K562 (cell line): ENCODE data around the gene AGAP3. TPM values are rescaled to one million over a fixed set of nuclear protein-coding genes. Genes with fewer than 3 reads are reported as not detected.

Experiments
- CTBP1 ChIP-seq: fragments of 450-650 bp; IDR thresholded peaks from 2 replicates; pipeline ENCODE4 v1.6.1; 2016; ENCODE audit warnings: borderline replicate concordance
- CUX1 ChIP-seq: fragments of 200-800 bp; sonication (Bioruptor generic); IDR thresholded peaks from 2 replicates; pipeline ENCODE4 v1.6.1; 2016; ENCODE audit warnings: missing genetic modification characterization, missing compliant biosample characterization
- FIP1L1 ChIP-seq: fragments of 200-400 bp; formaldehyde crosslinking; IDR thresholded peaks from 2 replicates; pipeline ENCODE4 v1.6.1; 2018; ENCODE audit warnings: mild to moderate bottlenecking, low read depth, low read length; ENCODE audit not compliant: poor library complexity, severe bottlenecking
- MECOM ChIP-seq: fragments of 250-450 bp; sonication (Bioruptor Pico); IDR thresholded peaks from 2 replicates; pipeline ENCODE4 v1.8.0; 2022; ENCODE audit warnings: inconsistent platforms
- NBN ChIP-seq: fragments of 450-650 bp; IDR thresholded peaks from 2 replicates; pipeline ENCODE4 v1.6.1; 2016; ENCODE audit warnings: low read depth, mild to moderate bottlenecking
- RAD21 ChIP-seq, 2 experiments: fragments of 250-450 bp in 1 of 2; fragments of 450-650 bp in 1 of 2; sonication (Bioruptor Pico) in 1 of 2; formaldehyde crosslinking in 1 of 2; IDR thresholded peaks in 1 of 2; conservative IDR thresholded peaks in 1 of 2; 2 replicates each; pipeline versions ENCODE4 v1.4.0 to v1.8.0; 2020 to 2022; ENCODE audit warnings: mild to moderate bottlenecking in 2 of 2, moderate library complexity in 1 of 2
- RUNX1 ChIP-seq: sonication (generic); IDR thresholded peaks from 2 replicates; pipeline ENCODE4 v1.6.1; 2016; ENCODE audit warnings: antibody characterized with exemption, low read depth
- TBP ChIP-seq: optimal IDR thresholded peaks from 2 replicates; pipeline ENCODE3; 2011; ENCODE audit warnings: low read depth, low read length, improper control_type of control experiment
- THAP12 ChIP-seq: fragments of 250-450 bp; sonication (Bioruptor Pico); IDR thresholded peaks from 2 replicates; pipeline ENCODE4 v1.9.0; 2021; ENCODE audit warnings: mild to moderate bottlenecking, inconsistent platforms
- ZC3H8 ChIP-seq: fragments of 450-650 bp; IDR thresholded peaks from 2 replicates; pipeline ENCODE4 v1.6.1; 2017
- ZNF224 ChIP-seq: sonication (generic); formaldehyde crosslinking; IDR thresholded peaks from 2 replicates; pipeline ENCODE4 v1.8.0; 2022; ENCODE audit warnings: mild to moderate bottlenecking, missing genetic modification reagents
- polyA plus RNA-seq, 8 experiments: library from polyadenylated mRNA; depleted of rRNA in 4 of 8; stranded (reverse) in 5 of 8; unstranded in 3 of 8; fragments of >200 nt; fragmentation: Nextera tagmentation in 2 of 8; fragmentation: Illumina TruSeq in 1 of 8; extraction: Ambion mirVana in 2 of 8; extraction: Trizol in 1 of 8; gene quantifications; 2 replicates each; pipeline versions ENCODE4 v1.2.1 to v1.2.3, GENCODE V29; 2011 to 2014; ENCODE audit warnings: inconsistent platforms in 1 of 8, missing spikeins in 1 of 8
- total RNA-seq, 7 experiments: library from RNA; depleted of rRNA in 6 of 7; stranded (reverse); fragments of >200 nt in 6 of 7; fragmentation: Illumina TruSeq in 2 of 7; extraction: Trizol in 2 of 7; gene quantifications; 2 replicates each; pipeline versions ENCODE4 v1.2.1 to v1.2.3, GENCODE V29; 2011 to 2021; ENCODE audit warnings: low replicate concordance in 1 of 7

Gene AGAP3
- total and polyA plus RNA-seq, 9 of the 15 experiments (the other 6 are each of a cell fraction or from before 2014, with no cell fraction given) = 3.4 to 208 (median 62.2) TPM

GRCh38 chr7:151061213-151062110 lies 24.8 kb upstream of the AGAP3 start (continued):
- no peak for TF ChIP-seq CTBP1
- TF ChIP-seq THAP12 (CRISPR knock-in tag) = 0 out of 2 replicates have a peak, but pooled peaks have one; percentile 53
- no peak; a peak in 1 of 4 replicates for TF ChIP-seq RAD21 (CRISPR knock-in tag; conservative IDR thresholded peaks at IDR 0.05 in 1 of 2, IDR thresholded peaks at IDR 0.05 in 1 of 2)
- TF ChIP-seq RUNX1 = 0 out of 2 replicates have a peak, but pooled peaks have one; percentile 56
- TF ChIP-seq ZNF224 = no peak
- peak; percentile 14 for TF ChIP-seq TBP
- no peak for TF ChIP-seq ZC3H8
- no peak for TF ChIP-seq FIP1L1
- no peak for TF ChIP-seq CUX1 (CRISPR knock-in tag)
- no peak for TF ChIP-seq MECOM (CRISPR knock-in tag)
- TF ChIP-seq NBN = peak; percentile 15; the same call in 1 of the 2 replicates
